Pons (tissue), 1 donor: Measurements from ENCODE around the gene EIF5.

ENCODE experiments used
- DNase-seq: peaks from one replicate; pipeline ENCODE4 v3.0.0-alpha.2; 2016; ENCODE audit warnings: low spot score

The EIF5 gene

DNA sequence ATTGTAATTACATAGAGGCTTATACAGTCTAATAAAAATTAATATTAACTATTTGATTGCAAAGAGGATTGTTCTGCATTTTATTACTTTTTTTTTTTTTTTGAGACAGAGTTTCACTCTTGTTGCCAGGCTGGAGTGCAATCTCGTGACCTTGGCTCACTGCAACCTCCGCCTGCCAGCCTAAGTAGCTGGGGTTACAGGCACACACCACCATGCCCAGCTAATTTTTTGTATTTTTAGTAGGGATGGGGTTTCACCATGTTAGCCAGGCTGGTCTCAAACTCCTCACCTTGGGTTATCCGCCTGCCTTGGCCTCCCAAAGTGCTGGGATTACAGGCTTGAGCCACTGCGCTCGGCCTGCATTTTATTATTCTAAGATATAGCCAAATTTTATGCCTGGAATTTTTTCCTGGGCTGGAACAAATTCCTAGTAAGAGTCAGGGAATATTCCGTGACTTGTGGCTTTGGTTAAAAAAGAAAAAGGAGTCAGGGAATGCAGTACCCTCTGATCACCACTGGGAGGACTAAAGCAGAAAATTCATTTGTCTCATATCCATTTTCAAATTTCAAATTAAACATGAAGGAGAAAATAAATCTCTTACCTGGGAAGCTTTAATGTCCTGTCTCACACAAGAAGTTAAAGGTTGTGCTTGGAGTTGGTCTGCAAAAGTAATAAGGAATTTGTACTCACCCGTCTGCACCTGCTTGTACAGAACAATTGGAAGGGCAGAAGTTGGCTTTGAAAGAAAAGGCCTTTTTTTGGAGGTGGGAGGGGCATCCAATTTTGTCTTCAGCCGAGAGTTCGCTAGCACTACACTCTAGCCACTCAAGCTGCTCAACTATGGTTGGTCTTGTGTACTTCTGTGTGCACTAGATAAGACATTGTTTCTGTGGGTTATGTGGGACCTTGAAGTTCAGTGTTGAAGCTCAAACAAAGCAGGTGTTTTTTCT lies 59.9 kb downstream of the EIF5 start:
- DNase-seq: peak; percentile 54
